NCI-H2171 treated with DMSO at 0.1 percent for 48 hours (cell line): ENCODE results near the gene SPACA9.

Experiments used
- DNase-seq: peaks from one replicate; lab custom pipeline; 2025; lab: John Stamatoyannopoulos, UW

The SPACA9 gene

GRCh38 chr9:132878695-132879456 is at the start of gene SPACA9:
Gene SPACA9, plus strand, starts transcription at chr9:132878898. Its CDS starts 5,050 bp downstream, at chr9:132883948.
- peak; percentile 23 for DNase-seq

- no peak for DNase-seq
Measured at GRCh38 chr9:132832171-132832881, 46.4 kb upstream of the SPACA9 start.

- peak; percentile 98 for DNase-seq
Measured at GRCh38 chr9:132833550-132834121, 45.1 kb upstream of the SPACA9 start.

DNA sequence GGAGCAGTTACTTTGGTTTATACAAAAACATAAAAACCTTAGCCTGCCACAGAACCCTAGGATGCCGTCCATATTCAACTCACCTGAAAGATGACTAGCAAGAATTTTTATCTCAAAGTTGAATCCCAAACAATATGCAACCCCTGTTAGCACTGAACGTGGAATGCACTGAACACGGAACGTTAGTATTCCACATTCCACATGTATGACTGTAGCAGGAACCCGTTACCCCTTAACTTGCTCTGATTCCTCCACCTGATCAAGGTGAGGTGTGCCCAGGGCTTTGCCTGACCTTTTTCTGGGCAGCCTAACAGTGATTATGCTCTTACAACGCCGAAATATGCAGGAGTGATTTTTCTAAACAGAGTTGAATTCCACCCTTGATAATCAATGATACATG is 44.4 kb upstream of the SPACA9 start:
- DNase-seq, result no peak

GRCh38 chr9:132837501-132838286 is 41.0 kb upstream of the SPACA9 start:
- DNase-seq, result no peak

GRCh38 chr9:132838291-132838690 is 40.4 kb upstream of the SPACA9 start:
- no peak for DNase-seq

DNA sequence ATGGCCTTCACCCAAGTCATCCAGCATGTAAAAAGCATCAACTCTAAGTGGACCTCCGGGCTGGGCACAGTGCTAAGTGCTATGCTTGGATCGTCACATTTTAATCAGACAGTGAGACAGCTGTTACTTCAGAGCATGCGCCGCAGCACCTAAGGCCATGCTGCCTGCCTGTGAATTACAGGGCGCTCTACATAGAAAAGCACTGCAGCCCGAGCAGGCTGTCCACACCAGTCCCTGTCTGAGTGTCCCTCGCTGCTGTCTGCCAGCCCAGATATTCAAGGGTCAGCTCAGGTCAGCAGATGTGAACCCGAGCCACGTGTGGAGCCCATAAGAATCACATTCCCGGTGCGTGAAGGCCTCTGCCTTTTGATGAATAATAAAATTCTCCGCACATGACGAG is 37.7 kb upstream of the SPACA9 start:
- DNase-seq, result no peak

- DNase-seq, result peak; percentile 38
Measured at GRCh38 chr9:132842124-132843044, 36.3 kb upstream of the SPACA9 start.

- DNase-seq, result no peak
Measured at GRCh38 chr9:132846109-132846917, 32.4 kb upstream of the SPACA9 start.

- DNase-seq, result no peak
Measured at GRCh38 chr9:132846918-132847515, 31.7 kb upstream of the SPACA9 start.

DNA sequence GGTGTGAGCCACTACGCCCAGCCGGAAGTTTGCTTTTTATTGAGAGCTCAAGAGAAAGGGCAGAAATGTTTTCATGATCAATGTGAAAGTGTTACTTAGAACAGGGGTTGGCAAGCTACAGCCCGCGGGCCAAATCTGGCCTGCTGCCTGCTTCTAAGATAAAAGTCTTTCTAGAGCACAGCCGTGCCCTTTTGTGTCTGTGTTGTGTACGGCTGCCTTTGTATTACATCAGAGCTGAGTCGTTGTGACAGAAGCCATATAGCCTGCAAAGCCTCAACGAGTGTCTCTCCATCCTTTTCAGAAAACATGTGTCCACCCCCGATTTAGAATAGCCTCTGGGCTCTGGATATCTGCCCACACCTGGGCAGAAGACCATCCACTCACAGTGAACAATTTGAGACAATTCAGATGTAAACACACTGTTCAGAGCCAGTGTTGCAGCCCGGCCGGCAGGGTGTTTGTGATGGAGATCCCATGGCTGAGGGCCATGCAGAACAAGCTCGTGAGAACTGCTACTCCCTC is 29.5 kb upstream of the SPACA9 start:
- no peak for DNase-seq

DNA sequence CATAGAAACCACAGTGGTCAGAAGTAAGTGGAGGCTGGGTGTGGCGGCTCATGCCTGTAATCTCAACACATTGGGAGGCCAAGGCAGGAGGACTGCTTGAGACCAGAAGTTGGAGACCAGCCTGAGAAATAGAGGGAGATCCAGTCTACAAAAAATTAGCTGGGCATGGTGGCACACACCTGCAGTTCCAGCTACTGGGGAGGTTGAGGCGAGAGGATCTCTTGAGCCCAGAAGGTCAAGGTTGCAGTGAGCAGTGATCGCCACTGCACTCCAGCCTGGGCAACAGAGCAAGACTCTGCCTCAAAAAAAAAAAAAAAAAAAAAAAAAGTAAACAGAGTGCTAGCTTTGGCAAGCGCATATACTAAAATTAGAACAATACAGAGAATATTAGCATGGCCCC is 25.2 kb upstream of the SPACA9 start:
- no peak for DNase-seq

DNA sequence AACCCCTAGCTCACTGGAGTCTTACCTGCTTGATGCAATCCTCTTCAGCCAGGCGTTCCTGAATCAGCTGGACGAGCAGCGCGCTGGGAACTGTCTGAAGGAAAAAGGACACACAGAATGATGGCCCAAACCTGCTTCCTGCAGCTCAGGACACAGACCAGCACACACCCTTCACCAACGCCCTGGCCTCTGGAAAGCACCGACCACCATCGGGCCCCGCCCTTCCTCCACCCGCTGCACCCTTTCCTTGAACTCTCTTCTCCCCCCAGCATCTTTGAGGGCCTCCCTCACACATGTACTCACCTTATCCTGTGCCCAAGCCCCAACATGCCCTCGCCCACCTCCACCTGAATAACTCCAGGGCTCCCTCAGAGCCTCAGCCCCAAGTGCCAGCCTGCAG is 23.9 kb upstream of the SPACA9 start:
- DNase-seq, result no peak

DNA sequence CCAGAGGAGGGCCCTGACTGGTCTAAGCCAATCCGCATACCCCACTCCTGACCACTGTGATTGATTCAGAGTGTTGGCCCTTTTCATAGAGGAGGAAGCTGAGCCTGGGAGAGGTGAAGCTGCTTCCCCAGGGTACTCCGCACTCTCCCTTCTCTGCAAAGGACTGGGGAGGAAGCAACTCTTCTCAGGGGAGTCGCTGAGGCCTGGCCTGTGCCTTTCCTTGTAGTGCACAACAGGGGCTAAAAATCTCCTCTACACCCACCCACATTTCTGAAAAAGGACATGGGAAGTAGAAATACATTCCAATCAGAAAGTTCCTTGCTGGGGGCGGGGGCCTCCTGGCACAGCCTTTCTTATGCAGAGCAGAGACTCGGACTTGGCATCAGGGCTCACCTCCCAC is 22.8 kb upstream of the SPACA9 start:
- DNase-seq, result no peak

- no peak for DNase-seq
Measured at GRCh38 chr9:132857031-132857430, 21.7 kb upstream of the SPACA9 start.

GRCh38 chr9:132857616-132858342 is 20.9 kb upstream of the SPACA9 start:
- DNase-seq, result no peak

DNA sequence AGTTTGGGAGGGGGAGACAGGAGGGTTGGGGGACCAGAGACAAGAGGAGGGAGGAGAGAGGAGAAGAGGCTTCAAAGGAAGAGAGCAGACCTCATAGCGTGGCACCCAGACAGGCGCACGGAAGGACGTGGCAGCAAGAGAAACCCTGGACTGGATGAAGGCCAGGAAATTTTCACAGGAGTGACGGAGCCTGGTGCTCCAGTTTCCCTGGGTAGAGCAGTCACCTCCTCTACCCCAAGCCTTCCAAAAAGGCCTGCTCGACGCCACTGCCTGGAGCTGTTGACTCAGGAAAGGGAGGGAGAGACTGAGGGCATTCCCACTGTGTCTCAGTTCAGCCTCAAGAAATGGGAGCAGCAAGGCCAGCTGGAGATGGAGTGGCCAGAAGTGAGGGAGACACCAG is 19.9 kb upstream of the SPACA9 start:
- no peak for DNase-seq

GRCh38 chr9:132861666-132862065 is 17.0 kb upstream of the SPACA9 start:
- no peak for DNase-seq

- no peak for DNase-seq
Measured at GRCh38 chr9:132862533-132862932, 16.2 kb upstream of the SPACA9 start.
